Panc1 (cell line): Measurements from ENCODE around the gene PRKCA. TPM values are rescaled to one million over a fixed set of nuclear protein-coding genes. Genes with fewer than 3 reads are reported as not detected.

Experiments used
- ATAC-seq: fragments of 200-7000 bp; cut with Tn5 transposase; 2 replicates; pipeline ENCODE4 v1.9.1; 2020; ENCODE audit warnings: mild to moderate bottlenecking, moderate library complexity
- BruUV-seq: library from RNA; stranded (reverse); fragments of 400-500 nt; replicated peaks from 2 replicates; lab custom pipeline; 2021; lab: Mats Ljungman, UMichigan
- CTCF ChIA-PET: fragments of 300-600 bp; sonication (Branson Sonifier 250); formaldehyde crosslinking; loops from one replicate; lab custom pipeline; 2022; ENCODE audit warnings: antibody characterized with exemption; lab: Charles Lee
- POLR2A ChIA-PET: fragments of 300-600 bp; sonication (Branson Sonifier 250); formaldehyde crosslinking; loops from one replicate; lab custom pipeline; 2022; ENCODE audit warnings: antibody characterized with exemption; lab: Charles Lee
- DNase-seq: peaks from one replicate; pipeline ENCODE4 v3.0.0-alpha.2; 2010; ENCODE audit warnings: low read depth, low spot score
- H3K27ac ChIP-seq: 2 replicates; pipeline ENCODE4 v1.5.1; 2011; ENCODE audit warnings: mild to moderate bottlenecking, low read length, inconsistent platforms
- H3K27me3 ChIP-seq: fragments of 200-500 bp; sonication (Bioruptor generic); 2 replicates; pipeline ENCODE4 v1.6.0; 2014; ENCODE audit warnings: low read length, inconsistent platforms; ENCODE audit not compliant: control insufficient read depth, insufficient read depth
- H3K36me3 ChIP-seq: fragments of 200-500 bp; sonication (Bioruptor generic); 2 replicates; pipeline ENCODE4 v1.5.1; 2014; ENCODE audit warnings: inconsistent platforms, mild to moderate bottlenecking, low read length, moderate library complexity; ENCODE audit not compliant: control insufficient read depth, insufficient read depth
- H3K4me1 ChIP-seq: 2 replicates; pipeline ENCODE4 v1.5.1; 2011; ENCODE audit warnings: inconsistent platforms, mild to moderate bottlenecking, low read length, moderate library complexity; ENCODE audit not compliant: control insufficient read depth, insufficient read depth
- H3K4me3 ChIP-seq, 2 experiments: 2 replicates each; pipeline ENCODE4 v1.5.1; 2011 to 2012; ENCODE audit warnings: low read depth in 2 of 2, low read length in 2 of 2, mild to moderate bottlenecking in 2 of 2, inconsistent platforms in 1 of 2, moderate library complexity in 1 of 2
- H3K9me3 ChIP-seq: fragments of 200-500 bp; sonication (Bioruptor generic); 2 replicates; pipeline ENCODE4 v1.5.1; 2014; ENCODE audit warnings: low read depth, mild to moderate bottlenecking, inconsistent platforms, low read length, moderate library complexity; ENCODE audit not compliant: control insufficient read depth, insufficient read depth
- CTCF ChIP-seq: fragments of 450-650 bp; IDR thresholded peaks from 2 replicates; pipeline ENCODE4 v1.5.1; 2017; ENCODE audit warnings: mild to moderate bottlenecking
- POLR2AphosphoS5 ChIP-seq: IDR thresholded peaks from 2 replicates; pipeline ENCODE4 v1.6.1; 2012; ENCODE audit warnings: mild to moderate bottlenecking, low read depth, low read length, moderate library complexity
- REST ChIP-seq, 2 experiments: IDR thresholded peaks; 2 replicates each; pipeline ENCODE4 v1.6.1; 2011 to 2012; ENCODE audit warnings: low read depth in 2 of 2, control low read depth in 1 of 2, low read length in 1 of 2, mild to moderate bottlenecking in 1 of 2, moderate library complexity in 1 of 2; ENCODE audit not compliant: insufficient read depth in 1 of 2
- SIN3A ChIP-seq: IDR thresholded peaks from 2 replicates; pipeline ENCODE4 v1.6.1; 2012; ENCODE audit warnings: low read depth, mild to moderate bottlenecking, low read length, moderate library complexity, borderline replicate concordance; ENCODE audit not compliant: insufficient read depth
- TCF7L2 ChIP-seq: IDR thresholded peaks from 2 replicates; pipeline ENCODE4 v1.6.1; 2011; ENCODE audit warnings: mild to moderate bottlenecking, low read depth, low read length, inconsistent platforms
- in situ Hi-C: cut with HindIII; loops from 2 replicates; pipeline ENCODE4 v1.10.0; 2016; ENCODE audit warnings: low sequenced_read_pairs, low pct_unique_long_range_greater_than_20kb
- intact Hi-C: fragments of 100-400 bp; cut with micrococcal nuclease; formaldehyde crosslinking; loops from one replicate; pipeline ENCODE4 v1.10.0; 2022; ENCODE audit not compliant: unreplicated experiment
- total RNA-seq: library from RNA; stranded (reverse); gene quantifications from one replicate; pipeline ENCODE4 v1.2.1, GENCODE V29; 2021; ENCODE audit not compliant: unreplicated experiment

Gene PRKCA
- total RNA-seq, 1 experiment from 2014 or later: 53.0 TPM

- CTCF ChIA-PET: interaction anchor here (0.5 kb wide), 1 partner anchor 14 kb away, joined by 3 read pairs; no protein-coding TSS in a partner anchor
- Histone ChIP-seq H3K36me3 (no peaks in the 10 kb centered on the region), H3K4me1 (peaks cover 2% of the 10 kb centered on the region; the same call in 1 of the 2 replicates), H3K27me3 (no peaks in the 10 kb centered on the region), H3K27ac (no peak overlapping the region), H3K9me3 (no peaks in the 10 kb centered on the region), H3K4me3 (no peak overlapping the region)
- intact Hi-C loops (no loop called here), in situ Hi-C loops (no loop called here)
- POLR2A ChIA-PET: no interaction called here
- BruUV-seq: no TSS peak
- ATAC-seq: no peak
- TF ChIP-seq CTCF: no peak
- TF ChIP-seq POLR2AphosphoS5: no peak
- no peak for TF ChIP-seq SIN3A
- TF ChIP-seq TCF7L2: no peak
- TF ChIP-seq REST (IDR thresholded peaks at IDR 0.05; ENCODE audit: insufficient read depth in 1 of 2, low read depth in 2 of 2, low read length in 1 of 2): no peak
- DNase-seq: no peak
These were observed 231.2 kb downstream of the PRKCA start for GRCh38 chr17:66533572-66533971.

GRCh38 chr17:66533986-66534385, 231.6 kb downstream of the PRKCA start:
- BruUV-seq: no TSS peak
- Histone ChIP-seq H3K27ac (no peak overlapping the region), H3K27me3 (no peaks in the 10 kb centered on the region), H3K9me3 (no peaks in the 10 kb centered on the region), H3K4me1 (peaks cover 6% of the 10 kb centered on the region), H3K36me3 (no peaks in the 10 kb centered on the region), H3K4me3 (no peak overlapping the region)
- intact Hi-C loops (no loop called here), in situ Hi-C loops (no loop called here)
- ChIA-PET POLR2A (interaction anchor here (0.6 kb wide), 1 partner anchor 14 kb away, joined by 8 read pairs; no protein-coding TSS in a partner anchor), CTCF (interaction anchor here (0.5 kb wide), 1 partner anchor 14 kb away, joined by 3 read pairs; no protein-coding TSS in a partner anchor)
- TF ChIP-seq REST (IDR thresholded peaks at IDR 0.05; ENCODE audit: insufficient read depth in 1 of 2, low read depth in 2 of 2, low read length in 1 of 2) (no peak), CTCF (no peak), SIN3A (no peak), TCF7L2 (no peak), POLR2AphosphoS5 (no peak)
- ATAC-seq: no peak
- no peak for DNase-seq
